ENCODE measurements around the gene INHBB.
"Not testable (repeated sequence)": the region's sequence is repeated elsewhere in the genome, so short reads cannot be mapped to it uniquely, and the experiment has no call there.

INHBB gene

DNA sequence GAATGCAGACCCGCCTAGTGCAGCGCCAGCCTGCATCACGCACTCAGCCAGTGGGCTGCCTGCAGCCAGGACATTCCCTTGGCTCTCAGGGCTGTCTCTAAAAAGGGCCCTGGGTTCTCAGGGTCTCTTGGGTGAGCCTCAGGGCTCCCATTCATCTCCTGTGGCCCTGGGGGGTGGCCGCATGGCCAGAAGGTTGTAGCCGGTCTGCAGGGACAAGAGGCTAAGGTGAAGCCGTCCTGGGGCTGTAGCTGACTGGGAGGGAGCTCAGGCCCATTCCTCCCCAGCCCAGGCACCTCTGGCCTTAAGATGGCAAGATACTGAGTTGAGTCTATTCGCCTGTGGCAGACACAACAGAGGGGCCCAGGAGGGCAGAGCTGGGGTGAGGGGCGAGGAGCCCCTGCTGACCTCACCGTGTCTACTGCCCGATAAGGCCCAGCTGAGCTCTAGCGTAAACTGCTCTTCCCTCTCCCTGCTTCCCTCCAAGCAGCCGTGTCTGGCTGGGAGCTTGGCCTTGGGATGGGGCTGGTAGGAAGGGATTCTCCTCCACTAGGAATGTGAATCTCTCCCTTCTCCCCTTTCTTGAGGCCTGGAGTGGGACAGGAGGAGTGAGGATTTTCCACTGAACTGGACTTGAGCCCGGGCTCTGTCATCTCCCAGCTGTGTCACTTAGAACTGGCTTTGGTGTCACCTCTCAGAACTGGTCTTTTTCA is 37.9 kb downstream of the INHBB start:
- DNase-seq, result no peak

GRCh38 chr2:120384486-120385354 is 38.8 kb downstream of the INHBB start:
- DNase-seq, result no peak

- no peak for DNase-seq
These were observed 39.6 kb downstream of the INHBB start for GRCh38 chr2:120385355-120386127.

DNA sequence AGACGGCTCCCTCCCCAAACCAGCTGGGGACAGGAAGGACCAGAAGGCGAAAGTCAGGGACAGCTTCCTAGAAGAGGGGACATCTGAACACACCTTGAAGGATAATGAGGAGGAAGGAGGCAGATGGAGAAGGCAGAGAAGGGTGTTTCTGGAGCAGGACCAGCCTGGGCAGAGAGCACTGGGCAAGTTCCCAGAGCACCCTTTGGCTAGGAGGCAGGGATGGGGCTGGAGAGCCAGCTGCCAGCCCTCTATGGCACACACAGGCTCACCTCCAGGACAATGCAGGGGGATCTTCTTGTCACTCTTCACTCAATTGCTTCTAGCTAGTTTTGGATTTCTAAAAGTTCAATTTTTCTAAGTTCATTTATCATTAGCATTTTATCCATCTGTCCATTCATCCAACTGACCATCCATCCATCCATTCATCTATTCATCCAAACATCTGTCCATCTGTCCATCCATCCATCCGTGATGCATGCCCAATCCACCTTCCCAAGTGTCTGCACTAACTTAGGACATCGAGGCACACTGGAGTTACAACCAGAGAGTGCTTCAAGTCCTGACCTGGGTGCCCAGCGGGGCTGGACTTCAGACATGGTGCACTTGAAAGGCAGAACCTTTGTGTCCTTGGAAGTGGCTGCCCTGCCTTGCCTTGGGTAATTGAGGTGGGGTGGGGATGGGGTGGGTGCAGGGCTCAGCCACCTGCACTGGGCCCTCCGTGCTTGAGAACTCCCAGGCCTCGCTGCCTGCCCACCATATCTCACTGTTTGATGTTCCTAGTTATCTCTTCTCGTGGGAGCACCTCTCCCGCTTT is 42.5 kb downstream of the INHBB start:
- DNase-seq, result no peak

DNA sequence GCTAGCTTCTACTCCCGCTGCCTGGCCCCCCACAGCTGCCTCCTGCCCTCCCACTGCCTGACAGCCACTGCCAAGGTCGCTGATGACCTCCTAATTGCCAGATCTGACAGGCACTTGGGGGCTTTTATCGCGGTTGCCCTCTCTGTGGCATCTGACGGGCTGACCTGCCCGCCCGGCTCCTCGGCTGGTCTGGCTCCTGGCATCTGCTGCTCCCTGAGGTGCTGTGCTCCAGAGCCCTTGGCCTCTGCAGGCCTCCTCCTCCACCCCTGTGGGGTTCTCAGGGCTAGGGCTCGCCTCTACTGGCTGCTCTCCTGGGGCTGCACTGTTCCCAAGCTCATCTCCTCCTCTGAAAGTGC is 43.1 kb downstream of the INHBB start:
- no peak for DNase-seq

GRCh38 chr2:120390381-120391055 is 44.6 kb downstream of the INHBB start:
- DNase-seq, result no peak

- not testable (repeated sequence) for DNase-seq
These were observed 45.4 kb downstream of the INHBB start for GRCh38 chr2:120391382-120391781.

- DNase-seq, result no peak
These were observed 46.2 kb downstream of the INHBB start for GRCh38 chr2:120391911-120392665.

- DNase-seq, result no peak
These were observed 47.0 kb downstream of the INHBB start for GRCh38 chr2:120392923-120393322.

DNA sequence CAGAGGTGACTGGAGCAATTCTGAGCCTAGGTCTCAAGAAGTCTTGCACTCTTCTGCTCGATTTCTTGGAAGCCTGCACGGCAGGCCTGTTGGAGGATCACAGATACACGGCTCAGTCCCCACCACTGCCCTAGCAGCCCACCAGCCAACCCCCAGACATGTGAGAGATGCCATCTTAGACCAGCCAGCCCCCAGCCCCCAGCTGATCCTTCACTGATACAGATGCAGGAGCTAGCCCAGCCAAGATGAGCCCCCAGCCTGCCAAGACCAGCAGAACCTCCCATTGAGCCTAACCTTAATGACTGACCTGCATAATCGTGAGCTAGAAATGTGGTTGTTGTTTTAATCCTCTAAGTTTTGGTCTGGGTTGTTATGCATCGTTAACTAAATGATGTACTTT is 47.5 kb downstream of the INHBB start:
- DNase-seq, result no peak

DNA sequence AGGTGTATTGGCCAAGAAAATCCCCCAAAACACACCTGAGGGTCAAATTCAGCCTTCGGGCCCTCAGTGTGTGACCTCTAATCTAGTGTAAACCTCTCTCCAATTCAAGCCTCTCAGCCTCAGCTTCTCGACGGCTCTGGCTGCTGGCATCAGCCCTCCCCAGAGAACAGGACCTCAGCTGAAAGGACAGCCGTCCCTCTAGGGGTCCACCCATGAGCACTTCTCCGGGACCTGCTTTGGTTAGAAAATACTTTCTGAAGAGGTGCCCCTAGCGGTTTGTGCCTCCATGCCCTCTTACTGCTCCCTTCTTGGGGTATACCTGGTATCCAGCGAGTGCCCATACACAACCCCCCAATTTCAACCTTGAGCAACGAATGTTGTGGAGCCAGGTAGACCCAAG is 48.8 kb downstream of the INHBB start:
- DNase-seq, result no peak

- DNase-seq, result no peak
These were observed 49.5 kb downstream of the INHBB start for GRCh38 chr2:120395221-120396012.

- DNase-seq, result no peak
These were observed 50.3 kb downstream of the INHBB start for GRCh38 chr2:120396013-120396860.

GRCh38 chr2:120396861-120397811 is 51.2 kb downstream of the INHBB start:
- DNase-seq, result no peak

- no peak for DNase-seq
These were observed 52.4 kb downstream of the INHBB start for GRCh38 chr2:120398051-120398995.

- no peak for DNase-seq
These were observed 53.3 kb downstream of the INHBB start for GRCh38 chr2:120398996-120399888.

All from hematopoietic multipotent progenitor cell treated with erythropoietin and hydrocortisone succinate and interleukin-3 and kit ligand, for 8 days (in vitro differentiated cells).